Activated T-helper 1 cell treated with Interleukin-2 at 50 U/mL for 16 hours (primary cell): ENCODE measurements around the gene BTBD9.

ENCODE experiments used
- DNase-seq: peaks from one replicate; pipeline ENCODE4 v3.0.0-alpha.2; 2020; ENCODE audit warnings: low read depth

The BTBD9 gene

DNA sequence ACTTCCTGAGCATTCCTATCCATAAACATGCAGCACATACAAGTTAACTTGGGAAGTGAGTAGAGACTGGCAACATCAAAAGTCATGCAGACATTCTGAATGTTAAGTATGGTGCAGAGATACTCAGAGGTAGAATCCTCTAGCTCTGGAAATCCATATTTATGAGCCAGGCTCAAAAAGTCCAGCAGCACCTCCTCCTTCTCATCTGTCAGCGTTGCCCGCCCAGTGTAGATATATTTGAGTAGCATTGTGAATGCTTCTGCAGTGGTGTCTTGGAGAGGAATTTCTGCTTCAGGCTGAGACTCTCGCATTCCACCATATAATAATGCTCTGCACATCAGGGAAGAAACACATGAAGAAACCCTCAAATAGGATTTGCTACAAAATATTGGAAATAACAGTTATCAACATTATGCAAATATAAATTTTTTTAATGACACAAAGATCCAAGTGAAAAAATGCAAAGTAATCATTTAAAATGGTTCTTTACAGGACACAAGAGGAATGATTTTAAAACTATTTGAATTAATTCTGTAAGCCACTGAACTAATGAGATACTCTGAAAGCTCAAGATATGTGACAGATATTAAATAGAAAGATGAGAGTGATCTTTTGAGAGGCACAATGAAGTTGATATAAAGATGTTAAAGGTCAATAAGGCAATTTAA, 45.6 kb downstream of the BTBD9 start:
- DNase-seq = no peak

DNA sequence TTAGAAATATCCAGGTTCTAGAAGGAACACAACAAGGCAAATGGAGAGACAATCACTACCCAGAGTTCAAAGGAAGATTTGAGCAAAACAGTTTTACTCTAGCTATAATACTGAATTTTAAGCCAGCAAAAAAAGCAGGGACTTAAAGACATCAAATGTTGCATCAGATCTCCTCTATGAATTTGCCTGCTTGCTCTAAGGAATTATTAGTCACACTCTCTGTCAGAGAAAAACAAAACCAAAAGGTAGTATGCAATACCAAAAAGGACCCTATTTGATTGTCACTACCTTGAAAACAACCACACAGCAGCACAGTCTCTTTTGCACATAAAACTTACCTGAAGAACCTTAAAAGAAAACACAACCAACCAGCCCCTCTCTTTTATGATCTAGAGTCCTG, 46.3 kb downstream of the BTBD9 start:
- DNase-seq = no peak

GRCh38 chr6:38591439-38591838, 48.3 kb downstream of the BTBD9 start:
- no peak for DNase-seq

DNA sequence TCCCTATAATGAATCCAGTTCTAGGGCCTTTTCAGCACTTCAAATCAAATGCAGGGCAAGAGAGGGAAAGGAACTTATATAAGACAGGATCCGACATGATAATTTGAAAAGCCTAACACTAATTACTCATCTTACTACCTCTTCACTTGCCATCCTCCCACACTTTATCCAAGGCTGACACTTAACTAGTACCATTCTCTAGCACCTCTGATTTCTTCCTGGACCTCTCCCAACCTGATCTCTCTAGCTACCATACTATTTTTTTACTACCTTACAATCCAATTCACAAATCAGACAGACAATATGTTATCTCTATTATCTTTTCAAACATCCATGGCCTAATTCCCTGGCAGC, 50.4 kb downstream of the BTBD9 start:
- no peak for DNase-seq

DNA sequence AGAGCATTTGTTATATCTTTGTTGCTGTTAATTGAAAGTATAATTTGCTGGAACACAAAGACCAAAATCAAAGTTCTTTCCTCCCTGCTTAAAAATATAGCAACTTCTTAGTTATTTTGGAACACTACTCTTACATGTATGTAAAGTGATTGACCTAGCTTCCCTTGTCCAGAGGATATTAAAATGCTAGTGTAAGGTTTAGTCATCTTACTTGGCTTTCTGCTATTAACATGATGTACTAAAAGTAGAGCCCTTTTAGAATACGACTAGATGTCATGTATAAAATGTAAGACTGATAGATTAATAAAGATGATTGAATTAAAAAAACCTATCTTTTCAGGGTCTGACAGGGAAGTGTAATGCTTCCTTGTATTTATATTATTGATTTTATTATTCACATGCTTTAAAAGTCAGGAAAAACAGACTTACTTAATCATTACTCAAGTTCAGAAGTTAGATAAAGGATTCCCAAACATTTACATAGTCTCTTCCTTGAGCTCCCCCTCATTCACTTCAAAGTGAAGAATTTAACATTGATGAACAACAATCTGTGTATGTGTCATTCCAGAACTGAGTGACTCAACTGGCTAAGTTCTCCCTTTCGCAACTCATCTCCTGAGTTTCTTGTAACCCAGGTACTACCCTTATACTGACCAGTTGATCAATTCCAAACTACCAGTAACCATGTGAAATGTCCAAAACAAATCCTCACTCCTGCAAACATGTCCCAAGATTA, 50.9 kb downstream of the BTBD9 start:
- DNase-seq = no peak

- DNase-seq = no peak
Measured at GRCh38 chr6:38587766-38588362, 51.9 kb downstream of the BTBD9 start.

DNA sequence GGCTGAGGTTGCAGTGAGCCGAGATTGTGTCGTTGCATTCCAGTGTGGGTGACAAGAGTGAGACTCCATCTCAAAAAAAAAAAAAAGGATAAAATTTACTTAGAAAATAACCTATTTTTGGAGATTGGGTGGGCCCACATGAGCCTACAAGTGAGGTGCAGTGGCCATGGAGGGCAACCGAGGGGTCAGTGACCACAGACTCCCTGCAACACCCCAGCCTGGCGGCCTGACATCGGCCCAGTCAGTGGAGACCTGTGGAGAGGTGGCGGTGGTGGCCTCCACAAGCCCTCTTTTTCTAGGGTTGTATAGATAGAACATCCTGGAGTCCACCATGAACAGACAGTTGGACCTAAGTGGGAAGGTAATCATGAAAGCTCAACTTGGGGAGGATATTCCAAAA, 52.7 kb downstream of the BTBD9 start:
- no peak for DNase-seq

GRCh38 chr6:38584731-38585130, 55.0 kb downstream of the BTBD9 start:
- no peak for DNase-seq

- DNase-seq = no peak
Measured at GRCh38 chr6:38583523-38583922, 56.2 kb downstream of the BTBD9 start.

- no peak for DNase-seq
Measured at GRCh38 chr6:38580030-38580429, 59.7 kb downstream of the BTBD9 start.

DNA sequence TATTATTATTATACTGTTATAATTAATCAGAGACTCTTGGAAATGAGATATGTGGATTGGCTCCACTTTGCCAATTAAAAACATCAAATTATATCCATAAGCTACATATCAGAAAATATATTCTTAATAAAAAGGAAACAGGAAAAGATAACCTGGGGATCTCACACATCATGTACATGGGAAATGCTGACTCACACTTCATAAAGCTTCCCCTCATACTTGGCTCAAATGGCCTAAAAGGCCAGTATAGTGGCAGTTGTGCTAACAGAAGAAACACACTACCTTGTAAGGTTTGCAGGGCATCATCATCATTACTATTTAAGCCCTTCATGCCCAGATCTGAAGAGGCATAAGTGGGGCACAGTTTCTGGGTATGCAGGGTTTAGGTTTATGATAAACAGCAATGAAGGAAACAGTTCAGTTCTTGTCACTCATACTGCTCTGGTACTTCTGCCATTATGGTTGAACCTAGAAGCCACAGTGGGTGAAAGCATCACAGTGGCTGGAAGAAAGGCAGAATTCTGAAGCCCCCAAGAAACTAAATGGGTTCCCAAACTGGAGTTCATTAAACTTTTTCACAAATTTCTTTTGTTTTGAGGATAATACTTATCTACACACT, 60.6 kb downstream of the BTBD9 start:
- no peak for DNase-seq

DNA sequence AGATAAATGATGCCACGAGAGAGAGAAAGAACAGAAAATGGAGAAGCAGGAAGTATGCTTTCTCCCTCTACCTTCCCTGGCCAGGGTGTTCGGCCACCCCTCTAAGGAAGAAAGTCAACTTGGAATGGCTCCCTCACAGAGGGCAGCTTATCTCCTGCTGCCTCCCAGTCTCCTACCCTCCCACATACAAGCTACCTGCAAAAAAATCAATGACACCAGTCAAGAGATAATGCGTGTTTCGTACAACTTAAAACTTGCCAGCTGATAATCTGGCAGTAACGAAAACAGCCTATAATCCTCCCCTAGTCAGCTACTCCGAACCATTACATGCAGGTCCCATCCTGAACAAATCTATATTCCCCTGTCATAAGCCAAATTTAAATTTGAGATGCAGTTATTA, 61.7 kb downstream of the BTBD9 start:
- no peak for DNase-seq

DNA sequence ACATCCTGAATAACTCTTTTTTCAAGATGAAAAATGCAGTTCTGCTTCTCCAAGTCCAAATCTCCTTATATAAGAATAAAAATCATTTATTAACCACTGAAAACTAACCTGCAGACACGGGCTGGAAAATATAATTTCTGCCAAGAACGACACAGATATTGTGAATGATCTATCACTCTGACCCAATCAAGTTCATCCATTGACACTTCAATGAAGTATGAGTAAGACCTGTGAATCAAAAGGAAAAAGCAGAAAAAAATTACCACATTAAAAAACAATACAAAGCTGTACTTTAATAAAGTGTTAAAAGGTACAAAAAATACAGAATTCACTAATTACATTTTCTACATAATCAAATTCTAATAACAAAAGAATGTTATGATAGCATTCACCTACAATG, 62.2 kb downstream of the BTBD9 start:
- no peak for DNase-seq

DNA sequence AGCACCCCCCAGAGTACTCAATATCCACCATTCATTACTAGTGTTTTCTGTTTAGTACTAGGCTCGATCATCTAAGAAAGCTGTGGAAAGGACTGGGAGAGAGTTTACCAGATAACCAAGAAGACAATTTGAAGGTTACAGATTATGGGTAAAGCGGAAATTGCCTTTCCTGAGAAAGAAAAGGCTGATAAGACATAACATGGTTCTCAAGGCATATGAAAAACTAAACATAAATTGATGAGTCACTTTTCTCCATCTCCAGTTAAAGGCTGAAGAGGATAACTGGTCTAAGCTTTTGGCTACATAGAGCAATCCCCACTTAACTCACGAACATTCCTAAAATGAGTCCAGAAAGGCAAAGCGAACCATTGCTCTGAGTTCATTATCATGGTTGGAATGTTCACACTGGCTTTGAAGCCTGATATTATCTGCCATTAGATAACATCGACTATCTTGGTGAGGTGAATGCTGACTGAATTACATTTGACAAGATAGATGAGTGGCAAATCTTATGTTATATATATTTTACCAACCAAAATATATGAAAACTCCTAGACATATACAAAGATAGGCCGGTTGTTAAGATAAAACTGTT, 65.8 kb downstream of the BTBD9 start:
- no peak for DNase-seq

DNA sequence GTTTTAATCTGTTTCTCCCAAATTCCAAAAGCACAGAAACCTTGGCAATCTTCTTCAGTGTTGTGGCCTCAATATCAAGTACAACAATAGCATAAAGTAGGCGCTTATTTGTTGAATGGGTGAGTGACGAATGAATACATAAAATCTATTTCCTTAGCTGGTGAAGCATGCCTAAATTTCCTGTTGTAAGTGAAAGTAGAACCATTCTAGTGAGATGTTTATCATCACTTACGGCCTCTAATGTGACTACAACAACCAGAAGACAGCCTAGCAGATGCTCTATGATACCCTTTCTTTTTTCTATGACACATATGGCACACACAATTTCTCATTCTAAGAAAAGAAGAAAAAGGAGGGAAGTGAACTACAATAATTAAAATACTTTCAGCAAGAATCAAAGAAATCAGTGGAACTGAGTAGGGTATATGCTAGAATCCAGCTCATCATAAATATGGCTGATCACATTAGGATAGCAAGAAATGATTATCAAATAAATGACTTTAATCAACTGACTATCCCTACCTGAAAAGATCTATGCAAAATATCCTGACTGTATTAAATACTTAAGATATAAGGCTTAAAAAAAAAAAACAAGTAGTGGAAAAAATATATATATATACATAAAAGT, 67.4 kb downstream of the BTBD9 start:
- DNase-seq = no peak

- no peak for DNase-seq
Measured at GRCh38 chr6:38571721-38572120, 68.0 kb downstream of the BTBD9 start.

DNA sequence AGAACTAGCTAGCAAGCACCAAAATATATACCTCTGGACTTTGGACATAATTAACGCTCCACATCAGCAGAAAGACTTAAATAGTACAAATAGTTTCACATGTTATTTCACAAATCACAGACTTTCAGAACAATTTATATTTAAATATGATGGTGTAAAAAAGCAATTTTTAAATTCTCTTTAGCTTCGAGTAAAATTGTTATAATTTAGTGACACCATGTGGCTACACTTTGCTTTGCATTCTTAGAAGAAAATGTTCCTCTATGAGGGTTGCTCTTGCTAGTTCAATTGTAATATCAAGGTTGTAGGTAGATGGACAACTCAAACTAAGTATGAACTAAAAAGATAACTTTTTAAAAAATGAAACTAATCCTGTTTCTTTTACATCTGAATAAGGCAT, 69.0 kb downstream of the BTBD9 start:
- no peak for DNase-seq

DNA sequence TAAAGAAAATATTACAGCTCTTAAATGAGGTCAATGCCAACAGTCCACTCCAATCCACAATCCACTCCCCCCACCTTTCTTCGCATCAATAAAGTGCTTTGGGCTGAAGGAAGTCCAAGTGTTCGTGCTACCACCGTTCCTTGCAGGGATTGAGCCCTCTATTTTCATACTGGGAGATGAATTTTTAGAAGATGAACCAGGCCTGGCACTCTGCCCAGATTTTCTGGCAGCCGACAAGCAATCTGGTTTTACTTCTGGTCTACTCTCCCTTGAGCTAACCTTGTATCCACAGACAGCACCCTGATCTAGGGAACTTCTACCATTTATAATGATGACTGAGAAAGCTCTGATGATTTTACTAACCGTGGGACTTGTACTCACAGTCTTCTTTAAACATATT, 72.3 kb downstream of the BTBD9 start:
- DNase-seq = no peak

DNA sequence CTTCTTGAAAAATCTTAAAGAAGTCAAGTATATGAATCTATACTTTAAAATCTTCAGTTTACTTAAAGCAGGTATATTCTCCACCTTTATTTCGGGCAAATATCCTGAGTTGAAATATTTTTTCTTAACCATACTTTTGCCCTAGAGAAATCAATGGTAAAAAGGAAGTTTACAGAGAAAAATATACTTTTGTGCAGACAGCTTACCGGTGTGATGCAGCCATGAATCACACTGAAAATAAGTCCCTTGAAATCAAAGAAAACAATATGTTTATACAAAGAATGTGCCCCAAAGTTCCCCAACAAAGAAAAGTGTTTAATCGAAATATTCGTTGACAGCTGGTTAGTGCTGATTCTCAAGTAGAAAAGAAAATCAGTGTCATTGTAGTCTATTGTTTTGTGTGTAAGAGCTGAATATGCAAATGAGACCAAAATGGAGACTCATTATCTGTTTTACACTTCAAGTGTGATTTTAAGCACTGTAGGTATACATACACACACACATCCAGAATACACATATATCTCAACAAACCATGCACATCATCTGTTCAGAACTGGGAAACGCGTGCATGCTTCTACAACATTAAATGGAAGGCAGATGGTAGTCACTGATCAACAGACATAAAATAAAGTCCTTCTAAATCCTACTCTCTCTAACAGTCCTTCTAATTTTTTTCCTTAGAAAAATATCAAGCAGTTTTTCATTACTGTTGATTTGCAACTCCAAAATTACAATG, 73.3 kb downstream of the BTBD9 start:
- no peak for DNase-seq

DNA sequence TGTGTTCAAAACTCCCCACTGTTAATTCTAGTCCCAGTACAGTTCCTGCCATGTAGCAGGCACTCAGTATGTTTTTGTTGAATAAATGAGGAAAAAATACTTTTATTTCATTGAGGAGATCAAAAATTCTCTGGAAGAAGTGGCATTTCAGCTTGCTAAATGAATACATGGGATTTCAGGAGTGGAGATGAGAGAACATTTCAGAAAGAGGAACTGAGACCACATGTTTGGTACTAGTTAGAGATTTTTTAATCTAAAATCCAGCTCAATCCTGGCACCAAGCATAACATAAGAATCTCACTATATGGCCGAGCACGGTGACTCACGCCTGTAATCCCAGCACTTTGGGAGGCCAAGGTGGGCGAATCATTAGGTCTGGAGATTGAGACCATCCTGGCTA, 75.4 kb downstream of the BTBD9 start:
- DNase-seq = no peak

- no peak for DNase-seq
Measured at GRCh38 chr6:38555606-38556005, 84.1 kb downstream of the BTBD9 start.
